ENCODE measurements around the gene FAM83G.

Gene FAM83G

DNA sequence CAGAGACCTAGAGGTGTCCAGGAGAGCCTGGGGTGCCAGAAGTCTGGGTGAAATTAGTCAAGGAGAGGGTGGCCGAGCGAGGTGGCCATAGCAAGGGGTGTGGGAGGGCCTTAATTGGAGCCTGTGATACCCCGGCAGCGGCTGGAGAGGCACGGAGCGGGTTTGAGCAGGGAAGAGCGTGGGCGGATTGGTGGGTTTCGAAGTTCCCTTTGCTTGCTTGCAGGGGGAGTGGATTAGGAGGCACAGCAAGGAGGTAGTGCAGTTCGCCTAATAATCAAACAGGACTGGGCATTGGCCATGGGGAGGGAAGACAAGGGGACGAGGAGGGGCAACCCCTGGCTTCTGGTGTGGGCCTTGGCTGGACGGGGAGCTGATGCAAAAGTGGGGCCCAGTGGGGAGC lies 5.4 kb upstream of the FAM83G start:
- DNase-seq (ENCODE audit: low read depth in 3 of 3) = no peak

DNA sequence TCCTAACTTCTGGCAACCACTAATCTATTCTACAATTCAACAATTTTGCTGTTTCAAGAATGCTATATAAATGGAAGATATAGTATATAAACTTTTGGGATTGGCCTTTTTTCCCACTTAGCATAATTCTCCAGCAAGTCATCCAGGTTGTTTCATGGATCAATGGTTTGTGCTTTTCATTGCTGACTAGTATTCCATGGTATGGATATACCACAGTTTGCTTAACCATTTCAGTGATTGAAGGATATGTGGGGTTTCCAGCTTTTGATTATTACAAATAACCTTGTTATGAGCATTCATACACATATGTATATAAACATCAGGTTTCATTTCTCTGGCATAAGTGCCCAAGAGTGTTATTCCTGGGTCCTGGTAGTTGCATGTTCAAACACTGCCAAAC lies 2.1 kb upstream of the FAM83G start:
- no peak for DNase-seq (ENCODE audit: low read depth in 3 of 3)

DNA sequence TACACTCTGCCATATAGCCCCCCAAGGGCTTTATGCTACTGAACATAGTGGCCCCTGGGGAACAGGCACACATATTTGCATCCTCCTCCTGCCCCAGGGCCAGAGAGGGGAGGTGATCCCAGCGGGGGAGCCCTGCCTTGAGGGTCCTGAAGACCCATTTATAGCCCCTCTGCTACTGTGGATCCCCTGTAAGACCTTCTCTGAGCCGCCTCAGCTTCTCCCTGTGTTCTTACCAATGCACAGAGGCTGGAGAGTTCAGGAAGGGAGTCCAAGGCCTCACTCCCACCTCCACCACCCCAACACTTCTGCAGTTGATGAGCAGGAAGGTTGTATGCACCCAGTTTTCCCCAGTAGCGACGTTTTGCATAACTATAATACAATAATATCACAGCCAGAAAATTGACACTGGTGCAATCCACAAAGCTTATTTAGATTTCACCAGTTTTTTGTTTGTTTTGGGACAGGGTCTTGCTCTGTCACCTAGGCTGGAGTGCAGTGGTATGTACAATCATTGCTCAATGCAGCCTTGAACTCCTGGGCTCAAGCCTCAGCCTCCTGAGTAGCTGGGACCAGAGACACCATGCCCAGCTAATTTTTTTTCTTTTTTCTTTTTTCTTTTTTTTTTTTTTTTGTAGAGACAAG lies 1.3 kb upstream of the FAM83G start:
- DNase-seq (ENCODE audit: low read depth in 3 of 3) = no peak

DNA sequence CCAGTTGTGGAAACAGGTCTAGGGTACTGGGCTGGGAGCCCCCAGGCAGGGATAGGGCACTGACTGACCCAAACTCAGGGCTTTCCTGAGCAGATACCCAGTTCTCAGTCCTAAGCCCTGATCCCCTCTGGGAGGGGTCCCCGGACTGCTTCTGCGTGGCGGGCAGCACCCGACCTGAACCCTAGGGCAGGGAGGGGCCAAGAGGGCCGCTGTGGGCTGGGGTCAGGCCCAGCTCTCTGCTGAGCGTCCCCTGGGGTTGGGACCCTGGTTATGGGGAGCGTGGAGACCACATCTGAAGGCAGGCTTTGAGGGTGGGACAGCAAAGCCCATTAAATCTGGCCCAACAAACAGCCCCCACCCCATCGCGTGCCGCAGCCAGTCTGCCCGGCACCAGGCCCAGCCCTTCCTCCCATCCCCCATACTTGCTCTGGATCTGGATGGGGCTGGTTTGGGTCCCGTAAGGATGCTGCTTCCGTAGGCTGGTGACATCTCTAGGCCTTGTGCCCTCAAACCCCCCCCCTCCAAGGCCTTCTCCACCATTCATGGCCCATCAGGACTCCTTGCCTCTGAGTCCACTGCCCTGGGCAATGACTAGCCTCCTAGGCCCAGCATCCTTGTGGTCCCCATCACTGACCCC lies 691 bp upstream of the FAM83G start:
- no peak for DNase-seq (ENCODE audit: low read depth in 3 of 3)

DNA sequence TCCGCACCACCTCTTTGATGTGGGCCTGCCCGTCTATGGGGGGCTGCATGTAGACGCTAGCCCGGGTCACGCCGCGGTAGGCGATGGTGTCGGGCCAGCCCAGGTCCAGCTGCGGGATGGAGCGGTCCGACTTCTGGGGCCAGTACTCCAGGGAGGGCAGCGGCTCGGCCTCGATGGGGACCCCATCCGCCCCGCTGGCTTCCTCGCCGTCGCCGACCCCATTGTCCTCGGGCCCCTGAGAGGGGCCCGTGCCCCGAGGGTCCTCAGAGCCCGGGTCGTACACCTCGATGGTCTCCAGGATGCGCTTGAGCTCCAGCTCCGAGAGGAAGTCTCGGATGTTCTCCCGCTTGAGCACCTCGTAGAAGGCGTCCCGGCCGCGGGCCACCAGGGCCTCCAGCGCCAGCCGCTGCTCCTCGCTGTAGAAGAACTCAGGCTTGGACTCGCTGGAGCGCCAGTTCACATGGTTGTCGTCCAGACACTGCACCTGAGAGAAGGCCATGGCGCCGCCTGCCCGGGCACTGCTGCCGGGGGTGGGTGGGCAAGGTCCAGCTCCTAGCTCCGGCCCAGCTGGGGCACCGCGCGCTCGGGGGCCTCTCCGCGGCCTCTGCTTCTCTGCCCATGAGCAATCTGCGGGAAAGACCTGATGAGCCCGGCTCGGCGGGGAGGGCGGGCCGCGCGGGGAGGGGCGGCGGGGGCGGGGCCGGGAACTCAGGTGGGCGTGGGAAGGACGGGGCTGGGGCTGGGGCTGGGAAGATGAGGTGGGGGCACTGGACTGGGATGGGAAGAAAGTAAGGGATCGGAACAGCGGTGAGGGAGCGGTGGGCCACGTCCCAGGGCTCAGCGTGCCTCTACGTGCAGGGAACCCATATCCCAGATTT lies 782 bp downstream of the FAM83G start:
- DNase-seq (ENCODE audit: low read depth in 3 of 3) = peak; percentile 38 to 49 (median 43)

DNA sequence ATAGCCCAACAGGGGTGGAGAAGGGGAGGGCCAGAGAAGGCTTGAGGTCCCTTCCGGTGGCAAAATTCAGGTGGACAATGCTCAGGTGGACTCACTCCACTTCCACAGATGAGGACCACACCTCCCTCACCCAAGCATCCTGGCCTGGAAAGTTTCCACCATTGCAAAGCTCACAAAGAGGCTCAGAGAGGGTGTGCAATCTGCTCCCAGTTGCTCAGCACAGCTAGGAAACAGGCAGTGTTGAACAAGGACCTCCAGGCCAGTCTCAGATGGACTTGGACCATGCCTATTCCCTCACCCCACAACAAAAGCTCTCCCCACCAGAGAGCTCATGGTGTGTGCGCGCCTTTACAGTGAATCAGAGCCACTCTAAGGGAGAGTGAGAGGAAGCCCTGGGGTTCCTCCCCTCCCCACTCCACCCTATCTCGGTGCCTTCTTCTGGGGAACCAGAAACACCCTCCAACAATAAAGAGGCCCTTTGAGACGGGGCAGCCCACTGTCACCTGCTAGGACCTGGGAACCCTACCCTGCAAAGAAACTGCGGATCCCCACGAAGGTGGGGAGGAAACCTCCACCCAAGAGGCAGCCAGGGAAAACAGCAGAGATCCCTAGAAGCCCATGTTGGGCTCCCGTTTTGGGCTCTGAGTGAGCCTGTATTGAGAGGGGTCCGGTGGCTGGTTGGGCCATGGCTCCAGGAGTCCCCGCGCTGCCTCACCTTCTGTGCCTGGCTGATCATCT lies 1.6 kb downstream of the FAM83G start:
- DNase-seq (ENCODE audit: low read depth in 3 of 3) = no peak

DNA sequence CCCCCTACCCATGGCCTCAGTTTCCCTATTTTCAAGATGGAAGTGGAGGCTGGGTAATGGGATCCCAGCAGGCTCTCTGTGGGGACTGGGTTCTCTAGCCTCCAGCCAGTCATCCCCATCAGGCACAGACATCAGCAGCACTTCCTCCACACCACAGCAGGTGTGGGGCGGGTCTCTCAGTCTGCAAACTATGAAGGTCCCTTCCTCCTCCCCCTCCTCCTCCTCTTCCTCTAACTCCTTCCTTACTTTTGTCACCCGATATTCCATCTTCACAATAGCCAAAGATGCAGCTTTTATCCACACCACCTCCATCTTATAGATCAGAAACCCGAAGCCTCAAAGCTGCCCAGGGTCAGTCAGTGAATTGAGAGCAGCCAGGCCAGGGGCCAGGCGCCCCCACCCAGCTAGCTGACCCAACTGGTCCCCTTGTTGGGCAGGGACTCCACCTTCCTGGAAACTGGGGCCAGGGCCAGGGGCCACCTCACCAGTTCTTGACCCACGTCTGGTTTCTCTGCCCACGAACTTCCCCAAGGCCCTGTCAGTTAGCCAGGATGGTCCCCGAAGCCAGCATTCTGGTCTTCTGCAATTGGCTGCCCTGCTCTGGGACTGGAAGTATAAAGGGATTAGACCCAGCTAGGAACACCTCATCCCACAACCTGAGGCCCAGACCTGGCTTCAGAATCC lies 2.5 kb downstream of the FAM83G start:
- DNase-seq (ENCODE audit: low read depth in 3 of 3) = no peak

DNA sequence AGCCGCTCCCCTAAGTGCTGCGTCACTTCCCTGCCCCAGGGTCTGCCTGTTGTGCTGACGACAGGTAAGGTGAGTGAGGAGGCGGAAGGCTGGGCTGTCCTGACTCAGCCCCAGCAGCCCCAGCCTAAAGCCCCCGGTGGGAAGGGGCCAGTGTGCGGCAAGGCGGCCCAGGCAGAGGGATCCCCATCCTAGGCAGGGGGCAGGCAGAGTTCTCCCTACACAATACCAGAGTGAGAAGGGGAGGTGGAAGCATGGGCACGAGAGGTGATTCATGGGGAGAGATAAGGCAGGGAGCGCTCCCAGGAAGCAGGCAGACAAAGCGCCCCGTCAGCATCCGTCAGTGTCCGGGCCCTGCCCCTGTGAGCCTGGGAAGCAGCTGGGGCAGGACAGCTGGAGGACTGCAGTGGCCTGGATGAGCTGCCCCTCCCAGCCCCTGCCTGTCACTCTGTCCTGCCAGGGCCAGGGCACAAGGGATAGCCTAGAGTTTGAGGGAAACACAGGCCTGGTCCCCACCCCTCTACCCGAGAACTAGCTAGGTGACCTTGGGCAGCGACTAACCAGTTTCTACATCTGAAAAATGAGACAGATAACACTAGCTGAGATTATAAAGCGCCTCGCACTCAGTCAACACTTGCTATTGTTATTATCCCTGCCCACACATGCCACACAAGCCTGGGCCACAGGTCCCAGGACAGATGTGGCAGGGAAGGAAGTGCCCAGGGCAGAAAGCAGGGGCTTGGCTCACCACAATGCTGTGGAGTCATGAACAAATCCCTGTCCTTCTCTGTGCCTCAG lies 3.8 kb downstream of the FAM83G start:
- no peak for DNase-seq (ENCODE audit: low read depth in 3 of 3)

DNA sequence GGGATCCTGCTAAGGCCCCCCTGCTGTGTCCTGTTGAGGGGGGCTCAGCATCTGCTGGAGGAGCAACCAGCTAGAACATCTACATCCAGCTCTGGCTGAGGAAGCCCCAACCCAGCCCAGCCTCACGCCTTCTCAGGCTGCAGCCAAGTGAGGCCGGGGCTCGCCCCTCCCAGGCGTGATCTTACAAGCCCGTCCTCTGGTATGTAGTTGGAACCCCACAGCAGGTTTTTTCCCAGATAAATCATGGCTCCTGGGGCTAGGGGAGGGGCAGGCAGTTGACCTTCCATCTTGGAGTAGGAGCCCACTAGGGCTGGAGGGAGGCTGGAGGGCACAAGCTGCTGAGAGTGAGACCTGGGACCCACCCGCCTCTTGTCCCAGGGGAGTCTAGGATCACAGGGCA lies 4.7 kb downstream of the FAM83G start:
- DNase-seq (ENCODE audit: low read depth in 3 of 3) = no peak

DNA sequence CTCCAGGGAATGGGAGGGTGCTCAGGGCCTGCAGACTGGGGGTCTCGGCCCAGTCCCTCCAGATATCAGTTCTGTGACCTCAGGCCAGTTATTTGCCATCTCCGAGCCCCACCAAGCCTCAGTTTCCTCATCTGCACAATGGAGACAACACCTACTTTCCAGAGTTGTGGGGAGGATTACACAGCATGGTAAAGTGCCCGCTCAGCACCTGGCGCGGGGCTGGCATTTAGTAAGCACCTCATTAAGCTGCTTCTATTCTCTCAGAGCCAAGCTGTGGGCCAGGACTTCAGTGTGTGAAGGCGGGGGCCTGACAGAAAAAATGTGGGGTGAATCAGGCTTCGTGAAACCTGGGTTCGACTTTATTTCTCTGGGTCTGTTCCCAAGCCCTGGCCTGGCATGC lies 5.2 kb downstream of the FAM83G start:
- no peak for DNase-seq (ENCODE audit: low read depth in 3 of 3)

DNA sequence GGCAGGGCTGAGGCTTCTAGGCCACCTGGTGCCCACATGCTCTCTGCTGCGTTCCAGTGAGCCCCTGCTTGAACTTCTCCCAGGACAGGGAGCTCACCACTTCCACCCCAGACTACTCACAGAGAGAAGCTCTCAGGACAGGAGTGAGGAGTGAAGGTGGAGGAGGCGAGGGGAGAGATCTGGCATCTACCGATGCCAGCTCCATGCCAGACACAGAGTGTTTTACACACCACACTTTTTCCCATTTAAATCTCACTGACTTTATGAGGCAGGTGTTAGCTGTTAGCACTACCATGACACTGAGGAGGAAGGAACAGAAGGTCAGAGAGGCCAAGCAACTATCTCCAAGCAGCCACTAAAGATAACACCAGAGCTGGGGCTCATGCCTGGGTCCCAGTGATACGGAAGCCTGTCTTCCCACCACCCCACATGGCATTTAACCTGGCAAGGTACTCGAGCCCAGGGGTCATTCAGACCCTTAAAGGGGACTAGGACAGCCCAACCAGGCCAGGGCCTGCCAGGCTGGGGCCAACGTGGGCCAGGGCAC lies 6.8 kb downstream of the FAM83G start:
- no peak for DNase-seq (ENCODE audit: low read depth in 3 of 3)

DNA sequence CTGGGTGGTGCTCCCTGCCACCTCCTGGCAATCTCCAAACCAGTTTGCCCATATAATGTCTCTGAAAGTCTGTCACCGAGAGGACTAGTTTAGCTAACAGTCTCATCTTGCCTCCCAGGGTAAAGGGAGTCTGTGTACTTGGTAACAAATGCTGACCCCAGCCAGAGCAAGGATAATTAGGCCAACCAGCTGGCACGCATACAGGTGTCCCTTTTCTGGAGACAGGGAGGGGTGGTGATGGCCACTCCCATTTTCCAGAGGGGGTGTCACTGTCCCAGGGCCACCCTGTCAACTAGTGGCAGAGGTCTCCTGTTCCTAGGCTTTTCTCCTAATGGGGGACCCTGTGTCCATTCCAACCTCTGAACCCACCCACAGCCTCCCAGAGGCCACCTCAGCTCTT lies 8.1 kb downstream of the FAM83G start:
- no peak for DNase-seq (ENCODE audit: low read depth in 3 of 3)

DNA sequence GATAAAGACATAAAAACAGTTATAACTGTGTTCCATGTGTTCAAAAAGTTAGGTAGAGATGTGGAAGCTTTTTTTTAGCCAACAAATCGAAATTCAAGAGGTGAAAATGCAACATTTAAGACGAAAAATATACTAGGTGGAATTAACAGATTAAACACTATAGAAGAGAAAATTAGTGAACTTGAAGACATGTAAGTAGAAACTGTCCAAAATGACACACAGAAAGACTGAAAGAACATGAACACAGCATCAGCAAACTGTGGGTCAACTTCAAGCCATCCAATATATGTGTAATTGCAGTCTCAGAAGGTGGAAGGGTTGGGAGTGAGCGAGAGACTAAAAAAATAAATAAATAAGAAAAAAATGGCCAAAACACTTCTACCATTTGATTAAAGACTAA lies 9.3 kb downstream of the FAM83G start:
- no peak for DNase-seq (ENCODE audit: low read depth in 3 of 3)

DNA sequence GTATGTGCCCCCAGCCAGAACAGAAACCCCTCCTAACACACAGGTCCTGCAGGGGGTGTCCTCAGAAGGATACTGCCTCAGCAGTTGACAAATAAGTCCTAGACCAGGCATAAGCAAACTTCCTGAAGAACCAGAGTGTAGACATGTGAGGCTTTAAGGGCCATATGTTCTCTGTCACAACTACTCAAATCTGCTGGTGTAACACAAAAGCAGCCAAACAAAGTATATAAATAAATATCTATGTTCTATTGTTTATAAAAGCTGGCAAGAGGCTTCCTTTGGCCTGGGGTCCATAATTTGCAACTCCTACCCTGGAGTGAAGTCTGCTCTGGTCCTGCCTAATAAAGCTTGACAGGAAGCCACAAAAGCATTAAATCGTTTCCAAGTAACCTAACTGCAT lies 9.9 kb downstream of the FAM83G start:
- no peak for DNase-seq (ENCODE audit: low read depth in 3 of 3)

DNA sequence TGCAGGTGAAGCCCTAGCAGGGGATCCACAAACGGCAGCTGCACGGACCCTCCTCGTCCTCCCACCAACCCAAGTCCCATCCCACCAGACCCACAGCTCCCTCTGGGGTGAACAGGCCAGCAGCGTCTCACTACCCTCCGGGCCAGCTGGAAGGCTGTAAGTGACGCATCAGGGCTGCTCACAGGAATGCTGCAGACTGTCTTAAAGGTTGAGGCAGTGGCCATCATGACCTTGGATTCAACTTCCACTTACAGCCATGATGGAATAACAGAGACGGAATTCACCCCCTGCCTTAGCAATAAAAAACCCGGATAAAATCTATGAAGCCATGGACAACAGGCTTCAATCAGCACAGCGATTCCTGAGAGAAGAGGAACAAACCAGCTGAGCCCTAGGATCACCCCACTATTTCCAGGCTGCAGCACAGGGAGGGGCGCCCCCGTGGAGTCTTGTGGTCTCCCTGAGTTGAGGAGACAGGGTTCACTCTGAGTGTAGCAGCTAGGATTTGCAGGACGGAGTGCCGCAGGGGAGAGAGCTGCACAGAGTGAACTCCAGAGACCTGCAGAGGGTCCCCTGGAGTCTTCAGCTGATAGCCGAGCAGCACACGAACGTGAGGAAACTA lies 10.5 kb downstream of the FAM83G start:
- DNase-seq (ENCODE audit: low read depth in 3 of 3) = no peak

DNA sequence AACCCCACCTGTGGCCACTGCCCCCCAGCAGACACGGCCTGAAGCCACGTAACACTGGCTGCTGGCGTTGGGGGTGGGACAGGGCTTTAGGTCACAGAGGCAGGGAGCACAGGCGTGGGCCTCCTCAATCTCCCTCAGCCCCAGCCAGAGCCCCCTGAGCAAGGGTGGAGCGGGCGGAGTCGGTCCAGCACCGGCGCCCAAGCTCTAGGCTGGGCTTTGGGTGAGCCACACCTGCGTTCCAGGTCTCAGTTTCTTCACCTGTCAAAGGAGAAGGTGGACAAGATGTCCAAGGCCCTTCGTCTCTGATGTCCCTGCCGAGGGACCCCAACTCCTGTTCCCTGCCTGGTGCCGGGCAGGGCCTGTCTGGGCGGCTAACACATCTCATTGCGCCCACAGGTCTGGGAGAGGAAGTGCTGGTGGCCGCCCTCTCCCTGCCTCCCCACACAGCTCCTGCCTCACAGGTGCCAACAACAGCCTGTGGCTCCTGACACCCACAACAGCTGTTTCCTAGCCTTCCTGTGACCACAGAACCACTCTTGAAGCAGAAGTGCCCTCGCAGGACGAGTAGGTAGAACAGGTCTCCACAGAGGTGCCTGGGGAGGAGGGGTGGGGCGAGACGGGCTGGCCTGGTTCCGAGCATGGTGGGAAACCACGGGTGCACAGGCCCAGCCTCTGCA lies 12.0 kb downstream of the FAM83G start:
- DNase-seq (ENCODE audit: low read depth in 3 of 3) = no peak

DNA sequence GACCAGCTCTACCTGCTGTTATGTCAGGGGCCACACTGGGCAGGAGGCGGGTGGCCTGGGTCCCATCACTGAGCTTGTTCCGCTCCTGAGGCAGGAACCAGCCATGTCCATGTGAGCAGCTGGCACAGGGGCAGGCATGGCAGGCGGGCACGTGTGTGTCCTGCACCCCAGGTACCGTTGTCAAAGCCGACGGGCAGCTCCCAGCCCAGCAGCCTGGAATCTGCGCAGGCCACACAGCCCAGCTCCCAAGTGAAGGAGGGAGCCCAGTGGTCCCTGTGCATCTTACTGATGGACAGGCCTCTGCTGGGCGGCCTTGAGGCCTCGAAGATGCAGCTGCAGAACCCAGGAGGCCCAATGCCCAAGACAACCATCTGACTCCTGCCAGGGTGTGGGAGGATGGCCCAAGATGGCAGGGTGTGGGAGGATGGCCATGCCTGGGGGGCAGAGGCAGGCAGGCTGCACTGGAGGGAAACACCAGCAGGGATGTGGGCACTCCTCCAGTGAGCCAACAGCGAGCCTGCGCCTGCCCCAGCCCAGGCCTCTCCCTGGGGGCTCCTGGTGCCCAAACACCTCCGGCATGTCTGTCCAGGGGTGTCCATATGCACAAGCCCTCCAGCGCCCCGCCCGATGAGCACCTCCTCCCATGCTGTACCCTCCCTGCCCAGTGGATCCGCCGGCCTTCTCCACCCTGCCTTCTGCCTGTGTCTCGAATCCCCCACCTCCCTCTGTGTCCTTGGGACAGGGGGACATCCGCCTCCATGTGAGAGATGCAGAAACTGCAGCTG lies 12.8 kb downstream of the FAM83G start:
- DNase-seq (ENCODE audit: low read depth in 3 of 3) = no peak

DNA sequence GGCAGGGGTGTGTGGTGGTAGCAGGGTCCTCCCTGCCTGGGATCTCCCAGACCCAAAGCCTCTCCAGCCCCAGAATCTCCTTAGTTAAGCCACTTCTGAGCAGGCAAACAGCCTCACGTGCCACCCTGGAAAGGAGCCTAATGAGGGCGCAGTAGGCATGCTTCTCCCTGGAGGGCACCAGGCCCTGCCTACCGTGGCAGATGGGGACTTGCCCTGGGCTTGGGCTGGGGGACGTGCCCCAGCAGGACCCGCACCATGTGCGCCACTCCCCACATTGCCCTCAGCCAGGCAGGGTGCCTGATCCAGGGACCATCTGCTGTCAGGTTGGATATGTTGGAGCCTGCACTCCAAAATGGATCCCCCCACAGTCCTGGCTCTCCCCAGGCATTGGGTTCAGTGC lies 14.2 kb downstream of the FAM83G start:
- no peak for DNase-seq (ENCODE audit: low read depth in 3 of 3)
